GM23248 (cell line): ENCODE results near the gene DPYSL5. TPM values are rescaled to one million over a fixed set of nuclear protein-coding genes. Genes with fewer than 3 reads are reported as not detected.

Experiments
- DNase-seq: peaks from one replicate; pipeline ENCODE4 v3.0.0-alpha.2; 2015
- H2AFZ ChIP-seq: fragments of 200-600 bp; sonication (generic); 2 replicates; pipeline ENCODE4 v1.6.1; 2016; ENCODE audit warnings: antibody characterized with exemption
- H3F3A ChIP-seq: fragments of 200-600 bp; sonication (generic); 2 replicates; pipeline ENCODE4 v1.6.1; 2016; ENCODE audit warnings: mild to moderate bottlenecking, antibody characterized with exemption, mixed run types; ENCODE audit not compliant: insufficient read depth
- H3K27ac ChIP-seq: fragments of 200-600 bp; sonication (generic); 2 replicates; pipeline ENCODE4 v1.5.1; 2016; ENCODE audit warnings: mild to moderate bottlenecking
- H3K27me3 ChIP-seq: fragments of 200-600 bp; sonication (generic); replicated peaks from 2 replicates; pipeline ENCODE4 v1.6.1; 2016; ENCODE audit warnings: mild to moderate bottlenecking; ENCODE audit not compliant: insufficient read depth
- H3K36me3 ChIP-seq: fragments of 200-600 bp; sonication (generic); 2 replicates; pipeline ENCODE4 v1.6.1; 2016; ENCODE audit warnings: low read depth, mild to moderate bottlenecking
- H3K4me1 ChIP-seq: fragments of 200-600 bp; sonication (generic); 2 replicates; pipeline ENCODE4 v1.6.1; 2016; ENCODE audit warnings: mild to moderate bottlenecking; ENCODE audit not compliant: insufficient read depth
- H3K4me2 ChIP-seq: fragments of 200-600 bp; sonication (generic); one replicate; pipeline ENCODE4 v1.6.1; 2016; ENCODE audit warnings: mild to moderate bottlenecking; ENCODE audit not compliant: unreplicated experiment
- H3K4me3 ChIP-seq: fragments of 200-600 bp; sonication (generic); 2 replicates; pipeline ENCODE4 v1.5.1; 2016; ENCODE audit warnings: mild to moderate bottlenecking
- H3K79me2 ChIP-seq: fragments of 200-600 bp; sonication (generic); 2 replicates; pipeline ENCODE4 v1.6.1; 2016; ENCODE audit warnings: mild to moderate bottlenecking; ENCODE audit not compliant: insufficient read depth
- H3K9ac ChIP-seq: fragments of 200-600 bp; sonication (generic); 2 replicates; pipeline ENCODE4 v1.6.1; 2016; ENCODE audit warnings: mild to moderate bottlenecking
- H3K9me2 ChIP-seq: fragments of 200-600 bp; sonication (generic); 2 replicates; pipeline ENCODE4 v1.6.1; 2016; ENCODE audit warnings: mixed run types, mild to moderate bottlenecking, moderate library complexity; ENCODE audit not compliant: insufficient read depth
- H3K9me3 ChIP-seq: fragments of 200-600 bp; sonication (generic); one replicate; pipeline ENCODE4 v1.6.1; 2017; ENCODE audit warnings: low read depth
- H4K20me1 ChIP-seq: fragments of 200-600 bp; sonication (generic); 2 replicates; pipeline ENCODE4 v1.6.0; 2016; ENCODE audit not compliant: insufficient read depth
- EZH2 ChIP-seq: fragments of 200-600 bp; sonication (generic); IDR thresholded peaks from 2 replicates; pipeline ENCODE4 v1.6.1; 2018; ENCODE audit warnings: antibody characterized with exemption, mild to moderate bottlenecking; ENCODE audit not compliant: insufficient read depth, poor library complexity, severe bottlenecking
- EZH2phosphoT487 ChIP-seq: fragments of 200-600 bp; sonication (generic); IDR thresholded peaks from 2 replicates; pipeline ENCODE4 v1.6.1; 2018; ENCODE audit warnings: antibody characterized with exemption, moderate library complexity, mild to moderate bottlenecking, low read depth; ENCODE audit not compliant: insufficient read depth
- WGBS, 2 experiments: methylation state at CpG; one replicate each; pipeline ENCODE4 v1.1.6; 2015 to 2017; ENCODE audit warnings: low lambda C conversion rate in 2 of 2, low coverage in 1 of 2; ENCODE audit errors: missing lambda C conversion rate in 2 of 2; 5-methylcytosine and 5-hydroxymethylcytosine counted together
- in situ Hi-C: fragments of 300-500 bp; cut with MboI; formaldehyde crosslinking; loops from 2 replicates; pipeline ENCODE4 v1.15.0; 2020
- polyA plus RNA-seq: library from polyadenylated mRNA; unstranded; fragments of >200 nt; fragmentation: Nextera tagmentation; extraction: Ambion mirVana; gene quantifications from 2 replicates; pipeline ENCODE4 v1.2.1, GENCODE V29; 2016
- total RNA-seq: library from RNA; depleted of rRNA; stranded (reverse); fragments of >200 nt; shearing (Covaris generic); gene quantifications from 2 replicates; pipeline ENCODE4 v1.2.3, GENCODE V29; 2014

Gene DPYSL5
- total and polyA plus RNA-seq, 2 experiments from 2014 or later: not detected

GRCh38 chr2:26861610-26862224 is 13.8 kb downstream of the DPYSL5 start:
- peaks cover 76% of the 10 kb centered on the region for H3K27me3 ChIP-seq
- no peaks in the 10 kb centered on the region for H3K4me1 ChIP-seq
- no peak for DNase-seq
- H3F3A ChIP-seq: no peaks in the 10 kb centered on the region
- H3K9ac ChIP-seq: no peak overlapping the region
- H3K27ac ChIP-seq: no peak overlapping the region
- H3K9me2 ChIP-seq: no peaks in the 10 kb centered on the region
- H3K36me3 ChIP-seq: no peaks in the 10 kb centered on the region
- in situ Hi-C loops: no loop called here
- H3K79me2 ChIP-seq: no peaks in the 10 kb centered on the region
- no peak overlapping the region for H3K4me3 ChIP-seq
- no peak overlapping the region for H3K4me2 ChIP-seq
- TF ChIP-seq EZH2phosphoT487 (no peak), EZH2 (no peak)
- WGBS, 2 experiments: 20 to 21% methylated on average over 2 of the region's 2 CpGs
- no peaks in the 10 kb centered on the region for H3K9me3 ChIP-seq
- H4K20me1 ChIP-seq: no peaks in the 10 kb centered on the region
- H2AFZ ChIP-seq: no peak overlapping the region

GRCh38 chr2:26864226-26864625 is 16.3 kb downstream of the DPYSL5 start:
- in situ Hi-C loops: no loop called here
- H3K36me3 ChIP-seq: no peaks in the 10 kb centered on the region
- no peaks in the 10 kb centered on the region for H3K4me1 ChIP-seq
- H3K9me3 ChIP-seq: no peaks in the 10 kb centered on the region
- no peak for TF ChIP-seq EZH2
- no peak for TF ChIP-seq EZH2phosphoT487
- WGBS, 2 experiments: 40 to 42% methylated on average over 2 of the region's 2 CpGs
- H3K9ac ChIP-seq: no peak overlapping the region
- H3K27ac ChIP-seq: no peak overlapping the region
- no peak overlapping the region for H3K4me3 ChIP-seq
- no peaks in the 10 kb centered on the region for H4K20me1 ChIP-seq
- no peak overlapping the region for H2AFZ ChIP-seq
- no peaks in the 10 kb centered on the region for H3K79me2 ChIP-seq
- no peaks in the 10 kb centered on the region for H3F3A ChIP-seq
- peaks cover 77% of the 10 kb centered on the region for H3K27me3 ChIP-seq
- no peak for DNase-seq
- H3K4me2 ChIP-seq: no peak overlapping the region
- H3K9me2 ChIP-seq: no peaks in the 10 kb centered on the region

DNA sequence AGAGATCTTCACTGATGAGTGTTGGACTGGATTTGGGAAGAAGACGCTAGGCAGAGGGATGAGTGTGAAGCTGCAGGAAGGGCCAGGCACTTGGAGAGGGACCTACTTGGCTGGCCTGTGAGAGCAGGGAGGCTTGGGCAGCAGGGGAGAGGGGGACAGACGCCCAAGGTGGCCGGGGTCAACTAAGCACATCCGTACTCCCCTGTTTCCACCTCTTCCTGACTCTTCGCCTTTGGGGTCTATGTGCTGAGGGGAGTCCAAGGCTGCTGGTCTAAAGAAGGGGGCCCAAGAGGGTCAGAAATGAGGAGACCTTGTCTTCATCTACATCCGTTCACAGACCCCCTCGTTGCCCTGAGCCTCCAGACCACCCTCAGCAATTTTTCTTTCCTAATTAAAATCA is 16.7 kb downstream of the DPYSL5 start:
- WGBS, 2 experiments: 34 to 44% methylated on average over 7 of the region's 7 CpGs
- Histone ChIP-seq H3K9me2 (no peaks in the 10 kb centered on the region), H3K9ac (no peak overlapping the region), H3K27me3 (peaks cover 77% of the 10 kb centered on the region), H3K27ac (no peak overlapping the region), H3K4me2 (no peak overlapping the region), H3K4me3 (no peak overlapping the region), H3F3A (no peaks in the 10 kb centered on the region), H4K20me1 (no peaks in the 10 kb centered on the region), H3K9me3 (no peaks in the 10 kb centered on the region), H3K36me3 (no peaks in the 10 kb centered on the region), H3K4me1 (no peaks in the 10 kb centered on the region), H2AFZ (no peak overlapping the region), H3K79me2 (no peaks in the 10 kb centered on the region)
- no peak for TF ChIP-seq EZH2
- TF ChIP-seq EZH2phosphoT487: no peak
- no peak for DNase-seq
- in situ Hi-C loops: no loop called here

- in situ Hi-C loops: no loop called here
These were observed 22.7 kb downstream of the DPYSL5 start for GRCh38 chr2:26870585-26871095.

More at GRCh38 chr2:26870585-26871095, 22.7 kb downstream of the DPYSL5 start:
- Histone ChIP-seq H3K4me2 (no peak overlapping the region), H3K27me3 (peaks cover 60% of the 10 kb centered on the region), H2AFZ (no peak overlapping the region), H3K4me1 (no peaks in the 10 kb centered on the region), H3K4me3 (no peak overlapping the region), H3F3A (no peaks in the 10 kb centered on the region), H3K9me2 (no peaks in the 10 kb centered on the region), H3K27ac (no peak overlapping the region), H3K79me2 (no peaks in the 10 kb centered on the region), H4K20me1 (no peaks in the 10 kb centered on the region), H3K36me3 (no peaks in the 10 kb centered on the region), H3K9me3 (no peaks in the 10 kb centered on the region), H3K9ac (no peak overlapping the region)
- WGBS, 2 experiments: 55 to 57% methylated on average over 4 of the region's 4 CpGs
- TF ChIP-seq EZH2 (no peak), EZH2phosphoT487 (no peak)
- no peak for DNase-seq
